Gastrocnemius medialis (tissue), 4 donors: ENCODE results near the gene FHOD3. TPM values are rescaled to one million over a fixed set of nuclear protein-coding genes. Genes with fewer than 3 reads are reported as not detected.

Experiments
- ATAC-seq, 2 donors: fragments of 150-250 bp; one replicate each; pipeline ENCODE4 v1.9.1; 2016
- DNase-seq, 2 donors: peaks; one replicate each; pipeline ENCODE4 v3.0.0-alpha.2; 2019
- H3K27ac ChIP-seq, 4 donors: fragments of 200-600 bp; sonication (generic); 1 replicate in 1 of 4; 2 replicates in 3 of 4; pipeline ENCODE4 v1.5.1; 2016 to 2018; ENCODE audit warnings: mild to moderate bottlenecking in 2 of 4, moderate library complexity in 1 of 4
- H3K27me3 ChIP-seq, 3 donors: fragments of 200-600 bp; sonication (generic) in 2 of 3; 1 replicate in 1 of 3; 2 replicates in 2 of 3; pipeline versions ENCODE4 v1.5.1 to v1.6.0; 2016 to 2019; ENCODE audit warnings: mild to moderate bottlenecking in 1 of 3, moderate library complexity in 1 of 3
- H3K36me3 ChIP-seq, 2 donors: fragments of 200-600 bp; sonication (generic) in 1 of 2; one replicate each; pipeline ENCODE4 v1.5.1; 2017 to 2018
- H3K4me1 ChIP-seq, 2 donors: fragments of 200-600 bp; sonication (generic) in 1 of 2; one replicate each; pipeline ENCODE4 v1.5.1; 2016 to 2017; ENCODE audit warnings: mild to moderate bottlenecking in 2 of 2
- H3K4me3 ChIP-seq, 4 donors: fragments of 200-600 bp; sonication (generic) in 3 of 4; 1 replicate in 1 of 4; 2 replicates in 3 of 4; pipeline ENCODE4 v1.5.1; 2016 to 2019; ENCODE audit warnings: mild to moderate bottlenecking in 2 of 4
- H3K9me3 ChIP-seq, 3 donors: fragments of 200-600 bp; sonication (generic) in 2 of 3; 1 replicate in 1 of 3; 2 replicates in 2 of 3; pipeline ENCODE4 v1.5.1; 2016 to 2019
- CTCF ChIP-seq, 5 experiments: fragments of 450-650 bp in 3 of 5; fragments of 200-600 bp in 2 of 5; sonication (generic) in 2 of 5; IDR thresholded peaks in 4 of 5; conservative IDR thresholded peaks in 1 of 5; 1 replicate in 4 of 5; 2 replicates in 1 of 5; pipeline ENCODE4 v1.5.1; 2016 to 2019; ENCODE audit warnings: antibody characterized with exemption in 5 of 5, mild to moderate bottlenecking in 3 of 5, moderate library complexity in 3 of 5
- POLR2A ChIP-seq, 2 donors: fragments of 450-650 bp; IDR thresholded peaks; one replicate each; pipeline ENCODE4 v1.6.1; 2017; ENCODE audit warnings: antibody characterized with exemption in 2 of 2, mild to moderate bottlenecking in 2 of 2, moderate library complexity in 2 of 2
- in situ Hi-C, 4 donors: fragments of 200-750 bp; cut with MboI; loops; one replicate each; pipeline versions ENCODE4 v1.15.0 to v1.8.0; 2017; ENCODE audit warnings: low sequenced_read_pairs in 4 of 4
- intact Hi-C: fragments of 100-400 bp; cut with DNase I; formaldehyde crosslinking; loops from one replicate; pipeline ENCODE4 v1.15.1; 2023; ENCODE audit warnings: low total_unique reads
- total RNA-seq, 4 donors: library from RNA; depleted of rRNA; stranded (reverse); fragments of >200 nt; gene quantifications; one replicate each; pipeline versions ENCODE4 v1.1.0 to v1.2.3, GENCODE V29; 2016

The FHOD3 gene
- total RNA-seq, 4 donors from 2014 or later: 10.0 to 32.5 (median 17.0) TPM

- TF ChIP-seq CTCF (IDR thresholded peaks at IDR 0.05 in 4 of 5, conservative IDR thresholded peaks at IDR 0.05 in 1 of 5): no peak
- TF ChIP-seq POLR2A (IDR thresholded peaks at IDR 0.05): no peak
- DNase-seq (no peak), ATAC-seq (no peak)
- Histone ChIP-seq H3K36me3 (peaks cover 0 to 10% of the 10 kb centered on the region in 2 donors), H3K27ac (no peak overlapping the region), H3K9me3 (no peaks in the 10 kb centered on the region), H3K4me3 (no peak overlapping the region), H3K27me3 (no peaks in the 10 kb centered on the region), H3K4me1 (no peaks in the 10 kb centered on the region)
- in situ Hi-C loops: loop anchor here in 1 of 4 donors (5.0 to 10.0 kb wide), 2 partner anchors 44 to 127 kb away; no protein-coding TSS in a partner anchor
- intact Hi-C loops: no loop called here
Measured at GRCh38 chr18:36811430-36811829, 513.9 kb downstream of the FHOD3 start.

GRCh38 chr18:36811955-36812354 lies 514.4 kb downstream of the FHOD3 start:
- no peaks in the 10 kb centered on the region for H3K27me3 ChIP-seq
- in situ Hi-C loops: loop anchor here in 1 of 4 donors (5.0 to 10.0 kb wide), 2 partner anchors 45 to 127 kb away; no protein-coding TSS in a partner anchor
- DNase-seq (no peak), ATAC-seq (no peak)
- H3K9me3 ChIP-seq: no peaks in the 10 kb centered on the region
- H3K4me3 ChIP-seq: no peak overlapping the region
- H3K4me1 ChIP-seq: no peaks in the 10 kb centered on the region
- H3K36me3 ChIP-seq: peaks cover 0 to 8% of the 10 kb centered on the region in 2 donors
- intact Hi-C loops: no loop called here
- no peak overlapping the region for H3K27ac ChIP-seq
- no peak for TF ChIP-seq CTCF (IDR thresholded peaks at IDR 0.05 in 4 of 5, conservative IDR thresholded peaks at IDR 0.05 in 1 of 5)
- TF ChIP-seq POLR2A (IDR thresholded peaks at IDR 0.05): no peak

DNA sequence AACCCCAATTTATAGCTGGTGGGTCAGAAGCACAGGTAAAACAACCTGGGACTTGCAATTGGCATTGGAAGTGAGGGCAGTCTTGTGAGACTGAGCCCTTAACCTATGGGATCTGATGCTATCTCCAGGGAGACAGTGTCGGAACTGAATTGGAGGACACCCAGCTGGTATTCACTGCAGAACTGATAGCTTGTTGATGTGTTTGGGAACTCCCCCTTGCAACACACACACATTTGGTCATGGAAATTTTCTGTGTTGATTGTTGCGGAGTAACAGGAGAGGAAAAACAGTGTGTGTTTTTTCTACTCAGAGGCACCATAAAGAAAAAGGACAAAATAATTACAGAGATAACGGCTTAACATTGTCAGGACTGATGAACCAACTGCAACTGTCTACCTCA lies 515.2 kb downstream of the FHOD3 start:
- no peak for DNase-seq
- in situ Hi-C loops (loop anchor here in 1 of 4 donors (5.0 to 10.0 kb wide), 2 partner anchors 45 to 128 kb away; no protein-coding TSS in a partner anchor), intact Hi-C loops (no loop called here)
- TF ChIP-seq CTCF (IDR thresholded peaks at IDR 0.05 in 4 of 5, conservative IDR thresholded peaks at IDR 0.05 in 1 of 5): no peak
- no peak for TF ChIP-seq POLR2A (IDR thresholded peaks at IDR 0.05)
- Histone ChIP-seq H3K27me3 (no peaks in the 10 kb centered on the region), H3K4me3 (no peak overlapping the region), H3K4me1 (no peaks in the 10 kb centered on the region), H3K27ac (no peak overlapping the region), H3K9me3 (no peaks in the 10 kb centered on the region), H3K36me3 (peaks cover 0 to under 1% of the 10 kb centered on the region in 2 donors)
- no peak for ATAC-seq

DNA sequence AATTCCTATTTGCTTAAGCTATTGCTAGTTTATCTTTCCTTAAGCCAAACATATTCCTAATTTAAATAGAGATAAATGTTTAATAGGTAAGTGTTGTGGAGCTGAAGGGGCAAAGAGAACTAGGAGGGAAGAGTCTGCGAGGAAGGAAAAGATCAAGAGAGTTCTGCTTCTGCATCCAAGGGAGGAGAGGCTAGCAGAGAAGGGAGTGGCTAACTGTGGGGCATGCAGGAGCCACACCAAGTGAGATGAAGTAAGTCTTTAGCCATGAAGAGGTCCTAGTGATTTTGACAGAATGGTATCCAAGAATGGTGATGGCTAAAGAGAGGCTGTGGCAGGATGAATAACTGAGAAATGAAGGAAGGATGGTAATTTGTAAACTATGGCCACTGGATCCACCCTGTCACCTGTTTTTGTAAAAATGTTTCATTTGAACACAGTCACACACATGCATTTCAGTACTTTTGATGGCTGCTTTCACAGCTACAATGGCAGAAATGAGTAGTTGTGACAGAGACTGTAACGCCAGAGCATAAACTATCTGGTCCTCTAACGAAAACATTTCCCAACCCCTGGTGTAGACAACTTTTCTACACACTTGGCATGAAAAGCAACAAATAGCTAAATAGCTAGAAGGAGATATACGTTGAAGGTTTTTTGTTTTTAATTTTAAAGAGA lies 515.7 kb downstream of the FHOD3 start:
- intact Hi-C loops: no loop called here
- ATAC-seq: no peak

More for the DNA sequence above, 515.7 kb downstream of the FHOD3 start:
- no peak for DNase-seq
- H3K36me3 ChIP-seq: peaks cover 0 to under 1% of the 10 kb centered on the region in 2 donors
- no peak overlapping the region for H3K27ac ChIP-seq
- TF ChIP-seq CTCF (IDR thresholded peaks at IDR 0.05 in 4 of 5, conservative IDR thresholded peaks at IDR 0.05 in 1 of 5) (no peak), POLR2A (IDR thresholded peaks at IDR 0.05) (no peak)
- no peaks in the 10 kb centered on the region for H3K4me1 ChIP-seq
- in situ Hi-C loops: loop anchor here in 1 of 4 donors (5.0 to 10.0 kb wide), 2 partner anchors 46 to 128 kb away; no protein-coding TSS in a partner anchor
- H3K9me3 ChIP-seq: no peaks in the 10 kb centered on the region
- no peaks in the 10 kb centered on the region for H3K27me3 ChIP-seq
- no peak overlapping the region for H3K4me3 ChIP-seq
